Thoracic aorta (tissue), 2 donors: Measurements from ENCODE around the gene CLDN7. TPM values are rescaled to one million over a fixed set of nuclear protein-coding genes. Genes with fewer than 3 reads are reported as not detected.

Experiments used
- ATAC-seq: fragments of 150-250 bp; one replicate; pipeline ENCODE4 v1.8.0; 2017; ENCODE audit warnings: low read depth; ENCODE audit not compliant: insufficient number of reproducible peaks, low FRiP score
- DNase-seq: peaks from one replicate; pipeline ENCODE4 v3.0.0-alpha.2; 2020; ENCODE audit warnings: low spot score
- H3K27ac ChIP-seq, 2 donors: fragments of 200-600 bp; sonication (generic); 1 replicate in 1 of 2; 2 replicates in 1 of 2; pipeline ENCODE4 v1.5.1; 2016; ENCODE audit warnings: mild to moderate bottlenecking in 2 of 2, moderate library complexity in 2 of 2
- H3K27me3 ChIP-seq: fragments of 200-600 bp; sonication (generic); replicated peaks from 2 replicates; pipeline ENCODE4 v1.6.0; 2016; ENCODE audit warnings: mild to moderate bottlenecking; ENCODE audit not compliant: insufficient read depth
- H3K36me3 ChIP-seq: fragments of 200-600 bp; sonication (generic); one replicate; pipeline ENCODE4 v1.5.1; 2016
- H3K4me1 ChIP-seq, 2 donors: fragments of 200-600 bp; sonication (generic); 1 replicate in 1 of 2; 2 replicates in 1 of 2; pipeline versions ENCODE4 v1.5.1 to v1.6.0; 2016; ENCODE audit warnings: low read depth in 2 of 2, mild to moderate bottlenecking in 1 of 2; ENCODE audit not compliant: control insufficient read depth in 1 of 2
- H3K4me3 ChIP-seq: fragments of 200-600 bp; sonication (generic); 2 replicates; pipeline ENCODE4 v1.5.1; 2016; ENCODE audit warnings: mild to moderate bottlenecking
- H3K9me3 ChIP-seq: fragments of 200-600 bp; sonication (generic); 2 replicates; pipeline ENCODE4 v1.5.1; 2016
- CTCF ChIP-seq: fragments of 200-600 bp; sonication (generic); IDR thresholded peaks from one replicate; pipeline ENCODE4 v1.5.1; 2019; ENCODE audit warnings: antibody characterized with exemption
- total RNA-seq, 2 donors: library from RNA; depleted of rRNA; stranded (reverse); fragments of >200 nt; gene quantifications; one replicate each; pipeline versions ENCODE4 v1.1.0 to v1.2.3, GENCODE V29; 2016

CLDN7 gene
- total RNA-seq, 2 donors from 2014 or later, result 0.41 TPM; not detected in 1

- H3K4me1 ChIP-seq, result peaks cover 18 to 26% of the 10 kb centered on the region in 2 donors
- H3K36me3 ChIP-seq, result peaks cover 28% of the 10 kb centered on the region
- no peaks in the 10 kb centered on the region for H3K9me3 ChIP-seq
- peak overlapping the region; percentile 92 for H3K4me3 ChIP-seq
- TF ChIP-seq CTCF, result no peak
- ATAC-seq (peak; percentile 34), DNase-seq (peak; percentile 88)
- peak overlapping the region; percentile 95 to 97 for H3K27ac ChIP-seq
- H3K27me3 ChIP-seq, result no peaks in the 10 kb centered on the region
Measured at GRCh38 chr17:7242717-7243452, 19.4 kb downstream of the CLDN7 start.

GRCh38 chr17:7241783-7242716, 20.2 kb downstream of the CLDN7 start, which contains the start of gene GABARAP:
Gene GABARAP, minus strand, starts transcription at chr17:7242449. Its CDS starts 119 bp downstream, at chr17:7242330.
- ATAC-seq, result peak; percentile 14
- Histone ChIP-seq H3K4me1 (peaks cover 23 to 32% of the 10 kb centered on the region in 2 donors), H3K4me3 (peak within 1 kb of the TSS; percentile 92)

GRCh38 chr17:7241090-7241733, 21.1 kb downstream of the CLDN7 start:
- no peak for TF ChIP-seq CTCF
- no peak for DNase-seq
- peak overlapping the region; percentile 95 to 97 for H3K27ac ChIP-seq
- H3K4me3 ChIP-seq, result peak overlapping the region; percentile 92
- no peaks in the 10 kb centered on the region for H3K27me3 ChIP-seq
- no peak for ATAC-seq
- H3K9me3 ChIP-seq, result no peaks in the 10 kb centered on the region
- peaks cover 23 to 33% of the 10 kb centered on the region in 2 donors for H3K4me1 ChIP-seq
- peaks cover 22% of the 10 kb centered on the region for H3K36me3 ChIP-seq

More at GRCh38 chr17:7241783-7242716, 20.2 kb downstream of the CLDN7 start, which contains the start of gene GABARAP:
- Histone ChIP-seq H3K27ac (peak within 1 kb of the TSS; percentile 95 to 97), H3K36me3 (peaks cover 28% of the 10 kb centered on the region), H3K9me3 (no peaks in the 10 kb centered on the region), H3K27me3 (no peaks in the 10 kb centered on the region)
- DNase-seq, result peak; percentile 83
- no peak for TF ChIP-seq CTCF

- H3K36me3 ChIP-seq, result peaks cover 21% of the 10 kb centered on the region
- peaks cover 23 to 33% of the 10 kb centered on the region in 2 donors for H3K4me1 ChIP-seq
- H3K27me3 ChIP-seq, result no peaks in the 10 kb centered on the region
- peak overlapping the region; percentile 92 for H3K4me3 ChIP-seq
- H3K9me3 ChIP-seq, result no peaks in the 10 kb centered on the region
- no peak for TF ChIP-seq CTCF
- DNase-seq (no peak), ATAC-seq (no peak)
- peak overlapping the region; percentile 13 to 33 for H3K27ac ChIP-seq
Measured at GRCh38 chr17:7240375-7240774, 21.9 kb downstream of the CLDN7 start.
